B cell (primary cell): ENCODE measurements around the gene SETBP1. TPM values are rescaled to one million over a fixed set of nuclear protein-coding genes. Genes with fewer than 3 reads are reported as not detected.
A peak's percentile ranks its signal among the peaks of the same experiment; 100 is the strongest.

Source experiments
- ATAC-seq: fragments of 200-7000 bp; cut with Tn5 transposase; one replicate; pipeline ENCODE4 v1.10.0; 2021; ENCODE audit warnings: low read depth, mild to moderate bottlenecking, moderate number of reproducible peaks, moderate library complexity
- CTCF ChIA-PET: fragments of 350-600 bp; sonication (Branson Sonifier 250); formaldehyde crosslinking; loops from one replicate; lab custom pipeline; 2021; ENCODE audit warnings: antibody characterized with exemption, inconsistent platforms; lab: Charles Lee
- POLR2A ChIA-PET: fragments of 350-600 bp; sonication (Branson Sonifier 250); formaldehyde crosslinking; loops from one replicate; lab custom pipeline; 2021; ENCODE audit warnings: antibody characterized with exemption; lab: Charles Lee
- DNase-seq: peaks from one replicate; pipeline ENCODE4 v3.0.0; 2013
- H2AFZ ChIP-seq: 2 replicates; pipeline ENCODE4 v1.6.1; 2012; ENCODE audit warnings: mild to moderate bottlenecking, low read depth, low read length; ENCODE audit not compliant: insufficient read depth, poor library complexity, severe bottlenecking
- H3K27ac ChIP-seq, 2 donors: 1 replicate in 1 of 2; 2 replicates in 1 of 2; pipeline ENCODE4 v1.5.1; 2012 to 2013; ENCODE audit warnings: low read length in 2 of 2, mild to moderate bottlenecking in 2 of 2, moderate library complexity in 1 of 2
- H3K27me3 ChIP-seq, 4 experiments: fragments of 200-600 bp in 1 of 4; sonication (generic) in 1 of 4; replicated peaks in 1 of 4; 1 replicate in 2 of 4; 2 replicates in 2 of 4; pipeline versions ENCODE4 v1.6.1 to v1.7.0; 2013 to 2016; ENCODE audit warnings: low read length in 3 of 4, mild to moderate bottlenecking in 2 of 4, mixed read lengths in 1 of 4, moderate library complexity in 1 of 4; ENCODE audit not compliant: insufficient read depth in 4 of 4, control insufficient read depth in 3 of 4; ENCODE audit errors: control extremely low read depth in 1 of 4
- H3K36me3 ChIP-seq, 2 experiments: replicated peaks in 1 of 2; 1 replicate in 1 of 2; 2 replicates in 1 of 2; pipeline versions ENCODE4 v1.6.1 to v1.7.1; 2013; ENCODE audit warnings: low read length in 1 of 2; ENCODE audit not compliant: insufficient read depth in 2 of 2, control insufficient read depth in 1 of 2; ENCODE audit errors: control extremely low read depth in 1 of 2, extremely low read depth in 1 of 2
- H3K4me1 ChIP-seq, 2 donors: fragments of 200-600 bp in 1 of 2; sonication (generic) in 1 of 2; 1 replicate in 1 of 2; 2 replicates in 1 of 2; pipeline versions ENCODE4 v1.5.1 to v1.6.1; 2013 to 2017; ENCODE audit warnings: low read length in 2 of 2; ENCODE audit not compliant: control insufficient read depth in 2 of 2, insufficient read depth in 2 of 2
- H3K4me2 ChIP-seq: replicated peaks from 2 replicates; pipeline ENCODE3; 2012; ENCODE audit warnings: mild to moderate bottlenecking, low read depth, low read length; ENCODE audit not compliant: poor library complexity, severe bottlenecking
- H3K4me3 ChIP-seq, 5 experiments: fragments of 200-600 bp in 1 of 5; sonication (generic) in 1 of 5; 1 replicate in 3 of 5; 2 replicates in 2 of 5; pipeline versions ENCODE4 v1.5.1 to v1.7.0; 2011 to 2016; ENCODE audit warnings: low read length in 4 of 5, mild to moderate bottlenecking in 4 of 5, low read depth in 2 of 5, control low read depth in 1 of 5, moderate library complexity in 1 of 5; ENCODE audit not compliant: insufficient read depth in 1 of 5; ENCODE audit errors: control extremely low read depth in 1 of 5, extremely low read depth in 1 of 5
- H3K79me2 ChIP-seq: fragments of 200-600 bp; sonication (generic); one replicate; pipeline ENCODE4 v1.6.0; 2016; ENCODE audit warnings: low read length; ENCODE audit not compliant: control insufficient read depth, insufficient read depth
- H3K9ac ChIP-seq: fragments of 200-600 bp; sonication (generic); 2 replicates; pipeline ENCODE4 v1.6.1; 2017; ENCODE audit warnings: mild to moderate bottlenecking, low read length, moderate library complexity
- H3K9me3 ChIP-seq, 3 donors: one replicate each; pipeline versions ENCODE4 v1.6.1 to v1.7.1; 2013; ENCODE audit warnings: low read length in 2 of 3; ENCODE audit not compliant: control insufficient read depth in 2 of 3, insufficient read depth in 1 of 3; ENCODE audit errors: control extremely low read depth in 1 of 3
- H4K20me1 ChIP-seq: 2 replicates; pipeline ENCODE4 v1.6.0; 2012; ENCODE audit warnings: mild to moderate bottlenecking, low read length; ENCODE audit not compliant: insufficient read depth, control insufficient read depth, poor library complexity, severe bottlenecking
- H3K27ac Mint-ChIP-seq: one replicate; pipeline ENCODE4 v1.8.0; 2021; ENCODE audit warnings: mixed read lengths
- H3K27me3 Mint-ChIP-seq: one replicate; pipeline ENCODE4 v1.8.0; 2021; ENCODE audit warnings: mixed read lengths
- H3K4me1 Mint-ChIP-seq: one replicate; pipeline ENCODE4 v1.8.0; 2021; ENCODE audit warnings: mixed read lengths
- H3K4me3 Mint-ChIP-seq: one replicate; pipeline ENCODE4 v1.8.0; 2021; ENCODE audit warnings: mixed read lengths
- H3K9me3 Mint-ChIP-seq: one replicate; pipeline ENCODE4 v1.8.0; 2022; ENCODE audit warnings: mixed read lengths; ENCODE audit not compliant: insufficient read depth
- EZH2 ChIP-seq: IDR thresholded peaks from 2 replicates; pipeline ENCODE4 v1.6.1; 2012; ENCODE audit warnings: borderline replicate concordance, low read depth, mild to moderate bottlenecking, moderate library complexity, low read length; ENCODE audit not compliant: insufficient read depth, poor library complexity, severe bottlenecking
- WGBS: methylation state at CpG from one replicate; pipeline ENCODE4 v1.1.5; 2013; ENCODE audit warnings: missing lambda C conversion rate; ENCODE audit not compliant: insufficient coverage; 5-methylcytosine and 5-hydroxymethylcytosine counted together
- intact Hi-C: fragments of 100-400 bp; cut with micrococcal nuclease; formaldehyde crosslinking; loops from one replicate; pipeline ENCODE4 v1.10.0; 2022
- polyA plus RNA-seq: library from polyadenylated mRNA; depleted of rRNA; stranded (reverse); fragments of >200 nt; gene quantifications from 2 replicates; pipeline ENCODE4 v1.2.3, GENCODE V29; 2012
- total RNA-seq, 2 donors: library from RNA; stranded (reverse); fragments of 120-200 nt in 1 of 2; gene quantifications; 1 replicate in 1 of 2; 2 replicates in 1 of 2; pipeline versions ENCODE4 v1.2.3 to v1.2.4, GENCODE V29; 2013 to 2022
- TF ChIP-seq, protein P1 (sequence below): fragments of 200-600 bp; IDR thresholded peaks from one replicate; pipeline ENCODE4 v1.8.0; 2022; ENCODE audit warnings: antibody characterized with exemption, mild to moderate bottlenecking

Gene SETBP1
- total and polyA plus RNA-seq, 2 donors (not counting 1 experiment from before 2014, with no cell fraction given), result 15.1 to 129 TPM

DNA sequence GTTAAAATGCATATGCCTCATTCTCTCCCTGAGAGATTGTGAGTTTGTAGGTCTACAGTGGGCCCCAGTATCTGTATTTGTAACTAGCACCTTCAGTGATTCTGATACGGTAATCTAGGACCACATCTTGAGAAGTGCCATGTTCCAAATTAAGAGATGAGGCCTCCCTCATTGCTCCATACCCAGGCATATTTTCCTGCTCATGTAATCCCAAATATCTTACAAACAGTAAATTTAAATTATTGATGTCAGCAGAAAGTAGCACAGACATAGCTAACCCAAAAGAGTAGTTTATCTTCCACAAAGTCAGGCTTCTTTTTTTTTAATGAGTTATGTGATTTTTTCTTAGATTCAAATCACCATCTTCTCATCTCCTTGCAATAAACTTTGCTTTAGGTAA is 263.8 kb downstream of the SETBP1 start:
- H3K4me1 ChIP-seq, result peaks cover 0 to 5% of the 10 kb centered on the region in 2 donors
- no peak overlapping the region for H3K9ac ChIP-seq
- H3K27me3 ChIP-seq, result no peaks in the 10 kb centered on the region
- POLR2A ChIA-PET, result no interaction called here
- peaks cover 0 to 4% of the 10 kb centered on the region in 2 experiments for H3K36me3 ChIP-seq
- TF ChIP-seq, protein P1, sequence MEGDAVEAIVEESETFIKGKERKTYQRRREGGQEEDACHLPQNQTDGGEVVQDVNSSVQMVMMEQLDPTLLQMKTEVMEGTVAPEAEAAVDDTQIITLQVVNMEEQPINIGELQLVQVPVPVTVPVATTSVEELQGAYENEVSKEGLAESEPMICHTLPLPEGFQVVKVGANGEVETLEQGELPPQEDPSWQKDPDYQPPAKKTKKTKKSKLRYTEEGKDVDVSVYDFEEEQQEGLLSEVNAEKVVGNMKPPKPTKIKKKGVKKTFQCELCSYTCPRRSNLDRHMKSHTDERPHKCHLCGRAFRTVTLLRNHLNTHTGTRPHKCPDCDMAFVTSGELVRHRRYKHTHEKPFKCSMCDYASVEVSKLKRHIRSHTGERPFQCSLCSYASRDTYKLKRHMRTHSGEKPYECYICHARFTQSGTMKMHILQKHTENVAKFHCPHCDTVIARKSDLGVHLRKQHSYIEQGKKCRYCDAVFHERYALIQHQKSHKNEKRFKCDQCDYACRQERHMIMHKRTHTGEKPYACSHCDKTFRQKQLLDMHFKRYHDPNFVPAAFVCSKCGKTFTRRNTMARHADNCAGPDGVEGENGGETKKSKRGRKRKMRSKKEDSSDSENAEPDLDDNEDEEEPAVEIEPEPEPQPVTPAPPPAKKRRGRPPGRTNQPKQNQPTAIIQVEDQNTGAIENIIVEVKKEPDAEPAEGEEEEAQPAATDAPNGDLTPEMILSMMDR, result no peak
- TF ChIP-seq EZH2, result no peak
- DNase-seq (no peak), ATAC-seq (no peak)
- H3K4me2 ChIP-seq, result no peak overlapping the region
- H3K9me3 ChIP-seq, result no peaks in the 10 kb centered on the region
- H2AFZ ChIP-seq, result no peak overlapping the region
- CTCF ChIA-PET, result no interaction called here
- no peak overlapping the region for H3K4me3 ChIP-seq
- no peaks in the 10 kb centered on the region for H3K9me3 Mint-ChIP-seq
- no peak overlapping the region for H3K27ac ChIP-seq
- peaks cover 48% of the 10 kb centered on the region for H4K20me1 ChIP-seq
- intact Hi-C loops, result no loop called here
- H3K4me3 Mint-ChIP-seq, result no peak overlapping the region
- no CpG with 5 or more reads among the region's 1 CpG for WGBS
- peaks cover 29% of the 10 kb centered on the region for H3K4me1 Mint-ChIP-seq
- H3K27me3 Mint-ChIP-seq, result no peaks in the 10 kb centered on the region
- no peak overlapping the region for H3K27ac Mint-ChIP-seq
- H3K79me2 ChIP-seq, result peaks cover 61% of the 10 kb centered on the region

- H3K4me3 Mint-ChIP-seq, result no peak overlapping the region
- Histone ChIP-seq H3K4me1 (peaks cover 0 to 5% of the 10 kb centered on the region in 2 donors), H4K20me1 (peaks cover 42% of the 10 kb centered on the region), H2AFZ (no peak overlapping the region), H3K9ac (no peak overlapping the region), H3K27ac (no peak overlapping the region), H3K4me2 (no peak overlapping the region), H3K79me2 (peaks cover 57% of the 10 kb centered on the region), H3K36me3 (peaks cover 0 to 18% of the 10 kb centered on the region in 2 experiments), H3K4me3 (no peak overlapping the region), H3K27me3 (no peaks in the 10 kb centered on the region), H3K9me3 (no peaks in the 10 kb centered on the region)
- H3K9me3 Mint-ChIP-seq, result no peaks in the 10 kb centered on the region
- H3K27me3 Mint-ChIP-seq, result no peaks in the 10 kb centered on the region
- H3K27ac Mint-ChIP-seq, result peak overlapping the region; percentile 35
- peaks cover 24% of the 10 kb centered on the region for H3K4me1 Mint-ChIP-seq
- WGBS, result no CpG with 5 or more reads among the region's 4 CpGs
- ChIA-PET POLR2A (no interaction called here), CTCF (no interaction called here)
- intact Hi-C loops, result no loop called here
- DNase-seq (no peak), ATAC-seq (no peak)
- TF ChIP-seq, protein P1, result no peak
- no peak for TF ChIP-seq EZH2
Measured at GRCh38 chr18:44945888-44946401, 265.3 kb downstream of the SETBP1 start.
